ENCODE measurements around the gene CCDC149. TPM values are rescaled to one million over a fixed set of nuclear protein-coding genes. Genes with fewer than 3 reads are reported as not detected.

CCDC149 gene
- total RNA-seq, 1 experiment from 2014 or later, result 1.4 TPM

DNA sequence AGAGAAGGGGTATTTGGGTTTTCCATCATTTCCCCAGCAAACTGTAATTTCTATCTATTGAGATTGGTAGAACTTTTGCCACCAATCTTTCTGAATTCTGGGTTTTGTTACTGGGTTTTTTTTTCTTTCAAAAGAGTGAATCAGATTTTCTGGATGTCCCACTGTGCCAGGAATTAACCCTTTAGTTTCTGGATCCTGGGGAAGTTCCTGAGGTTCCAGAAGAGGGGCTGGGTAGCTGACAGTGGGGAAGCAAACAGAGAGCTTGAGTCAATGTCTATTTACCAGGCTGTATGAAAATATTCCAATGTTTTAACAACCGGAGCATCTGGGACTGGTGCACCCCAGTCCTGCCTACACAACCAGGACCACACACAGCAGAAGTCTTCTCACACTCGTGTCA lies 143.3 kb downstream of the CCDC149 start:
- DNase-seq, result no peak
- H3K4me3 ChIP-seq (ENCODE audit: insufficient read depth, low read depth, low read length), result no peak overlapping the region
- H3K36me3 ChIP-seq (replicated peaks; ENCODE audit: control insufficient read depth, insufficient read depth, low read length), result no peaks in the 10 kb centered on the region
- no peaks in the 10 kb centered on the region for H3K27me3 ChIP-seq (ENCODE audit: control insufficient read depth, insufficient read depth, low read length)

DNA sequence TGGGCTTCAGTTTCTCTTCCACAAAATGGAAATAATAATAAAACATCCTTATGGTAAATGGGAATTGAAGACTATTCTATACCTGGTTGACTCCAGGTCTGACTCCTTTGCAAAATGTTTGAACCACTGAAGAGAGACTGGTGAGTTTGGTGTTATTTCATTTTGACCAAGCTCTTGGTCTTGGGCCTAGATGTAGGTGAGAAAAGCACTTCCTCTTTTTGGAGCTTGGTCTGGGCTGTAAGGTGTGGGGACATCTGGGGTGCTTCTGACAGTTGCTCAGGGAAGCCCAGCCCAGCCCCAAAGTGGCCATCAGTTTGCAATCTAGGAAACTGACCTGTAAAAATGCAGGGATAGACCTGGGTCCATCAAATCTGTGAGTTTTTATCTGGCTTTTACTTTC lies 144.2 kb downstream of the CCDC149 start:
- H3K27me3 ChIP-seq (ENCODE audit: control insufficient read depth, insufficient read depth, low read length), result no peaks in the 10 kb centered on the region
- H3K36me3 ChIP-seq (replicated peaks; ENCODE audit: control insufficient read depth, insufficient read depth, low read length), result no peaks in the 10 kb centered on the region
- no peak for DNase-seq
- no peak overlapping the region for H3K4me3 ChIP-seq (ENCODE audit: insufficient read depth, low read depth, low read length)

DNA sequence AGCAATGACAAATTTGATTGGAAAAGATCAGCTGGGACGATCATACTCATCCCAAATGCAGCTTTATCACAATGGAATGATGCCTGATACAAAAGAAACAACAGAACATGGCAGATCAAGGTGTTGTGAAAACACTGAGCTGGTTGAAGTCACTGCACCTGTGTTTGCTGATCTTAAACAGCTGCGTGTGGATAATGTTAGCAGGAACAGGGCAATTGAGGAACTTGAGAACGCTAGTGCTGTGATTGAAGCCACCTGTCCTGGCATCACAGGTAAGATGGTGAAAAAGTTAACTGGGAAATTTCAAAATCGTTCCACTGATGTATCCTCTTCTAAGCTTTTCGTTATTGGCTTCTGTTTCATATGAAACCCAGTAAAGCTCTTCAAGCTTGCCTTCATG lies 144.8 kb downstream of the CCDC149 start:
- H3K4me3 ChIP-seq (ENCODE audit: insufficient read depth, low read depth, low read length), result no peak overlapping the region
- no peak for DNase-seq
- no peaks in the 10 kb centered on the region for H3K36me3 ChIP-seq (replicated peaks; ENCODE audit: control insufficient read depth, insufficient read depth, low read length)
- H3K27me3 ChIP-seq (ENCODE audit: control insufficient read depth, insufficient read depth, low read length), result no peaks in the 10 kb centered on the region

DNA sequence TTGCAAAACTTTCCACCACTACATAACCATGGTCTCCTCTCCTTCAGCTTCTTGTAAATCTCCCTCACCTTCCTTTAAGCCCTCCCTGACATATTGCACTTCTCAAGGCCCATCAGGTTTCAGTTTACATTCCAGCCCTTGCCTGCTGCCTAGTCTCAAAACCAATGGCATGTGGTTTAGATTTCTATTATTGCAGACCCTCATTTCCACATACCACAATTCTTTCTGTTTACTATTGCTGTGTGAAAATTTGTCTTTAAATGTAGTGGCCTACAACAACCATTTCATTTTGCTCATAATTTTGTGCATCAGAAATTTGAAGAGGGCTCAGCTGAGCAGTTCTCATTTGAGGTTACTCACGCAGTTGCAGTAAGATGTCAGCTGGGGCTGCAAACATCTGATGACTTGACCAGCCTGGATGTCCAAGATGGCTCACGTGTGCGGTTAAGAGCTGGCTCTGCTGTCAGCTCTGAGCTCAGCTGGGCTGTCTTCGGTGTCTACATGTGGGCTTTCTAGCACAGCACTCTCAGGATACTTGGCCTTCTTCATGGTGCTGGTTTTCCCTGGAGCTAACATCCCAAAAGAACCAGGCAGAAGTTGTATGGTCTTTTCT lies 147.4 kb downstream of the CCDC149 start:
- no peak for DNase-seq
- no peak overlapping the region for H3K4me3 ChIP-seq (ENCODE audit: insufficient read depth, low read depth, low read length)

DNA sequence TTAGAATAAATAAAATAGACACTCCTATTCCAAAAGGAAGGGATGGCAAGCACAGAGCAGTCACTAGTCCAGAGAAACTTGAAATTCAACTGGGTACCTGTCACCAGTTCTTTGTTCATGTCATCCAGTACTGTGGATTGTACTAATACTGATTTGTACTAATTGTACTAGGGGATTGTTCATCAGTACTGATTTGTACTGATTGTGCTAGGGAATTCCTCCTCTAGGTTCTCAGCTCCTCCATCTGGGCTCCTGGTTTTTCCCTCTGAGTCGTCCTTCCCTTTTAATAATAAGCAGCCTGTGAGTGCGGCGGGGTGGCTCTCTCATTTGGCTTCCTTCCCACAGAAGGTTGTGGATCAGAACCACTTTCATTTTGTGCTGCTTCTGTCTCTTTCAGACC lies 148.5 kb downstream of the CCDC149 start:
- no peak for DNase-seq
- Histone ChIP-seq H3K27me3 (ENCODE audit: control insufficient read depth, insufficient read depth, low read length) (no peaks in the 10 kb centered on the region), H3K36me3 (replicated peaks; ENCODE audit: control insufficient read depth, insufficient read depth, low read length) (no peaks in the 10 kb centered on the region), H3K4me3 (ENCODE audit: insufficient read depth, low read depth, low read length) (no peak overlapping the region)

More for the DNA sequence above, 147.4 kb downstream of the CCDC149 start:
- Histone ChIP-seq H3K36me3 (replicated peaks; ENCODE audit: control insufficient read depth, insufficient read depth, low read length) (no peaks in the 10 kb centered on the region), H3K27me3 (ENCODE audit: control insufficient read depth, insufficient read depth, low read length) (no peaks in the 10 kb centered on the region)

DNA sequence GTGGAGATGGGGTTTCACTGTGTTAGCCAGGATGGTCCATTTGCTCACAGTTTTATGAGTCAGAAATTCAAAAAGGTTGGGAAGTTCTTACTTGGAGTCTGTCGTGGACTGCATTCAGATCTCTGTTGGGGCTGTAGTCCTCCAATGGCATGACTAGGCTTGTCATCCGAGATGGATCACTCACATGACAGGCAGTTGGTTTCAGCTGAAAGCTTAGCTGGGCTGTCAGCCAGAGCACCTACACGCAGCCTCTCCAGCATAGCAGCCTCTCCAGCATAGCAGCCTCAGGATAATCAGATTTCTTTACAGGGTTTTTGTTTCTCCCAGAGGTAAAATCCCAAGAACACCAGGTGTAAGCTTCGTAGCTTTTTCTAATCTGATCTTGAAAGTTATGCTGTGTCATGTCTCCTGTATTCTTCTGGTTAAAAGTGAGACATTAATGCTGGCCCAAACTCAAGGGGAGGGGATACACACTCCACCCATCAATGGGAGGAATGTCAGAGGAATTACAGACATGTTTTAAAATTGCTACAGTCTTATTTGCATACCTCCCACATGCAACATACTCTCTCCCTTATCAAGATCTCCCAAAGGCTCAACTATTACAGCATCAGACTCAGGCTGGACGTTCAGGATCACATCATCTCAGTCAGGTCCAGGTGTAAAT lies 149.1 kb downstream of the CCDC149 start:
- no peak for DNase-seq
- Histone ChIP-seq H3K36me3 (replicated peaks; ENCODE audit: control insufficient read depth, insufficient read depth, low read length) (no peaks in the 10 kb centered on the region), H3K27me3 (ENCODE audit: control insufficient read depth, insufficient read depth, low read length) (no peaks in the 10 kb centered on the region), H3K4me3 (ENCODE audit: insufficient read depth, low read depth, low read length) (no peak overlapping the region)

Other genes with a start within 250 kb of the CCDC149 start
- 0.07 and 1.3 TPM in 2 replicates for gene SOD3, start 117.5 kb downstream of the CCDC149 start, total RNA-seq (2014; rRNA removed; shearing (Covaris generic))
- 0.94 and 3.1 TPM in 2 replicates for gene LGI2, start 117.9 kb upstream of the CCDC149 start, total RNA-seq (2014; rRNA removed; shearing (Covaris generic))
- 7.3 and 8.8 TPM in 2 replicates for gene SEPSECS, start 247.4 kb upstream of the CCDC149 start, total RNA-seq (2014; rRNA removed; shearing (Covaris generic))